GM12864 (cell line): Measurements from ENCODE around the gene SLC25A28.

ENCODE experiments used
- DNase-seq: peaks from one replicate; pipeline ENCODE4 v3.0.0-alpha.2; 2011; ENCODE audit warnings: low read depth
- H3K4me3 ChIP-seq: 2 replicates; pipeline ENCODE4 v1.5.1; 2011; ENCODE audit warnings: mild to moderate bottlenecking, low read depth, low read length, control low read depth
- CTCF ChIP-seq: IDR thresholded peaks from 2 replicates; pipeline ENCODE4 v1.5.1; 2011; ENCODE audit warnings: low read depth, mild to moderate bottlenecking, moderate library complexity, low read length, control low read depth, inconsistent platforms; ENCODE audit errors: missing control alignments

The SLC25A28 gene

GRCh38 chr10:99659031-99659867 lies 39.0 kb upstream of the SLC25A28 start, which contains the start of gene ENTPD7:
TSS of gene ENTPD7 (plus strand) at chr10:99659509. CDS start at chr10:99659957, 448 bp downstream.
- DNase-seq = peak; percentile 84
- H3K4me3 ChIP-seq = peak within 1 kb of the TSS; percentile 77
- TF ChIP-seq CTCF = no peak

GRCh38 chr10:99658622-99659030 lies 38.4 kb upstream of the SLC25A28 start:
- TF ChIP-seq CTCF = no peak
- no peak for DNase-seq
- H3K4me3 ChIP-seq = peak overlapping the region; percentile 77

- DNase-seq = no peak
- H3K4me3 ChIP-seq = no peak overlapping the region
- no peak for TF ChIP-seq CTCF
Observed at GRCh38 chr10:99656199-99657064, 36.2 kb upstream of the SLC25A28 start.

GRCh38 chr10:99654390-99655175 lies 34.3 kb upstream of the SLC25A28 start:
- DNase-seq = no peak
- no peak for TF ChIP-seq CTCF
- H3K4me3 ChIP-seq = no peak overlapping the region

- no peak overlapping the region for H3K4me3 ChIP-seq
- no peak for DNase-seq
- TF ChIP-seq CTCF = no peak
Observed at GRCh38 chr10:99652800-99653390, 32.7 kb upstream of the SLC25A28 start.

- TF ChIP-seq CTCF = no peak
- DNase-seq = no peak
Observed at GRCh38 chr10:99648717-99649116, 28.5 kb upstream of the SLC25A28 start.

More at GRCh38 chr10:99648717-99649116, 28.5 kb upstream of the SLC25A28 start:
- no peak overlapping the region for H3K4me3 ChIP-seq
